Left lung (tissue), 10 donors: ENCODE measurements around the gene CASTOR2. TPM values are rescaled to one million over a fixed set of nuclear protein-coding genes. Genes with fewer than 3 reads are reported as not detected.
A peak's percentile ranks its signal among the peaks of the same experiment; 100 is the strongest.

Experiments
- ATAC-seq: fragments of 200-7000 bp; cut with Tn5 transposase; one replicate; pipeline ENCODE4 v1.9.1; 2020; ENCODE audit warnings: moderate library complexity
- DNase-seq, 4 donors: peaks; one replicate each; pipeline ENCODE4 v3.0.0-alpha.2; 2013 to 2020
- H3K27ac ChIP-seq, 2 donors: fragments of 200-600 bp; sonication (generic) in 1 of 2; one replicate each; pipeline versions ENCODE4 v1.5.0 to v1.8.0; 2020 to 2021
- H3K27me3 ChIP-seq, 2 donors: fragments of 200-600 bp; sonication (generic) in 1 of 2; one replicate each; pipeline versions ENCODE4 v1.5.0 to v1.8.0; 2020 to 2021
- H3K36me3 ChIP-seq, 2 donors: fragments of 200-600 bp; sonication (generic) in 1 of 2; one replicate each; pipeline versions ENCODE4 v1.5.0 to v1.8.0; 2020 to 2021
- H3K4me1 ChIP-seq, 2 donors: fragments of 200-600 bp; one replicate each; pipeline ENCODE4 v1.8.0; 2021
- H3K4me3 ChIP-seq, 2 donors: fragments of 200-600 bp; sonication (generic) in 1 of 2; one replicate each; pipeline versions ENCODE4 v1.5.0 to v1.8.0; 2020 to 2021; ENCODE audit warnings: mild to moderate bottlenecking in 1 of 2
- H3K9me3 ChIP-seq, 2 donors: fragments of 200-600 bp; sonication (generic) in 1 of 2; one replicate each; pipeline versions ENCODE4 v1.5.0 to v1.8.0; 2020 to 2021
- CTCF ChIP-seq, 2 donors: fragments of 200-600 bp; sonication (generic) in 1 of 2; IDR thresholded peaks; one replicate each; pipeline versions ENCODE4 v1.5.0 to v1.8.0; 2021; ENCODE audit warnings: antibody characterized with exemption in 2 of 2
- intact Hi-C, 2 donors: fragments of 100-400 bp; cut with DNase I; formaldehyde crosslinking; loops; one replicate each; pipeline versions ENCODE4 v1.11.2 to v1.14.2; 2022
- polyA plus RNA-seq, 6 donors: library from polyadenylated mRNA; unstranded; fragments of 120-200 nt; gene quantifications; one replicate each; pipeline ENCODE4 v1.2.1, GENCODE V29; 2013; ENCODE audit not compliant: insufficient read length in 6 of 6
- total RNA-seq, 2 donors: library from RNA; stranded (reverse); fragmentation: NEBNext Ultra II Directional; extraction: Animal tissue kit (Norgen Biotek cat#: 25700); gene quantifications; one replicate each; pipeline ENCODE4 v1.2.1, GENCODE V29; 2021
- donor health status: DM: no; HTN: yes; CAD: no.
- donor health status: DM: no; HTN: no; CAD: no.

Gene CASTOR2
- total and polyA plus RNA-seq, 8 donors, result 4.5 to 15.4 (median 6.4) TPM

- DNase-seq (peak in 1 of 4 donors; percentile 20), ATAC-seq (peak; percentile 67)
- Histone ChIP-seq H3K27ac (no peak overlapping the region), H3K36me3 (peaks cover 0 to 10% of the 10 kb centered on the region in 2 donors), H3K27me3 (no peaks in the 10 kb centered on the region), H3K9me3 (no peaks in the 10 kb centered on the region), H3K4me3 (no peak overlapping the region), H3K4me1 (no peaks in the 10 kb centered on the region)
- intact Hi-C loops, result no loop called here
- TF ChIP-seq CTCF (IDR thresholded peaks at IDR 0.05), result no peak
These were observed 63.8 kb downstream of the CASTOR2 start for GRCh38 chr7:75028299-75028698.

- DNase-seq (no peak), ATAC-seq (no peak)
- TF ChIP-seq CTCF (IDR thresholded peaks at IDR 0.05), result no peak
These were observed 68.6 kb downstream of the CASTOR2 start for GRCh38 chr7:75033064-75033463.

GRCh38 chr7:75033826-75034225 is 69.3 kb downstream of the CASTOR2 start:
- Histone ChIP-seq H3K36me3 (no peaks in the 10 kb centered on the region), H3K27me3 (no peaks in the 10 kb centered on the region), H3K4me1 (no peaks in the 10 kb centered on the region), H3K9me3 (no peaks in the 10 kb centered on the region), H3K4me3 (no peak overlapping the region), H3K27ac (no peak overlapping the region)
- intact Hi-C loops, result no loop called here
- no peak for DNase-seq
- no peak for ATAC-seq
- no peak for TF ChIP-seq CTCF (IDR thresholded peaks at IDR 0.05)

More at GRCh38 chr7:75033064-75033463, 68.6 kb downstream of the CASTOR2 start:
- Histone ChIP-seq H3K27ac (no peak overlapping the region), H3K4me3 (no peak overlapping the region), H3K9me3 (no peaks in the 10 kb centered on the region), H3K4me1 (no peaks in the 10 kb centered on the region), H3K36me3 (no peaks in the 10 kb centered on the region), H3K27me3 (no peaks in the 10 kb centered on the region)
- intact Hi-C loops, result no loop called here

GRCh38 chr7:75038508-75038907 is 74.0 kb downstream of the CASTOR2 start:
- DNase-seq, result no peak
- TF ChIP-seq CTCF (IDR thresholded peaks at IDR 0.05), result no peak
- Histone ChIP-seq H3K36me3 (peaks cover 0 to 35% of the 10 kb centered on the region in 2 donors), H3K4me3 (no peak overlapping the region), H3K27ac (no peak overlapping the region), H3K27me3 (no peaks in the 10 kb centered on the region), H3K4me1 (no peaks in the 10 kb centered on the region), H3K9me3 (no peaks in the 10 kb centered on the region)
- ATAC-seq, result peak; percentile 13
- intact Hi-C loops, result no loop called here

GRCh38 chr7:75039166-75039565 is 74.7 kb downstream of the CASTOR2 start:
- no peak for TF ChIP-seq CTCF (IDR thresholded peaks at IDR 0.05)
- DNase-seq (no peak), ATAC-seq (no peak)
- Histone ChIP-seq H3K27me3 (no peaks in the 10 kb centered on the region), H3K27ac (no peak overlapping the region), H3K9me3 (no peaks in the 10 kb centered on the region), H3K4me1 (no peaks in the 10 kb centered on the region), H3K36me3 (peaks cover 0 to 41% of the 10 kb centered on the region in 2 donors), H3K4me3 (no peak overlapping the region)
- intact Hi-C loops, result no loop called here
